RPMI7951 (cell line): Measurements from ENCODE around the gene ANAPC5. TPM values are rescaled to one million over a fixed set of nuclear protein-coding genes. Genes with fewer than 3 reads are reported as not detected.
"Not testable (repeated sequence)": the region's sequence is repeated elsewhere in the genome, so short reads cannot be mapped to it uniquely, and the experiment has no call there.

ENCODE experiments used
- DNase-seq: peaks from one replicate; pipeline ENCODE4 v3.0.0-alpha.2; 2012; ENCODE audit warnings: low read depth
- total RNA-seq: library from RNA; depleted of rRNA; stranded (reverse); fragments of >200 nt; shearing (Covaris generic); gene quantifications from 2 replicates; pipeline ENCODE4 v1.2.3, GENCODE V29; 2014

ANAPC5 gene
- total RNA-seq, 1 experiment from 2014 or later: 152 TPM

- DNase-seq: no peak
Observed at GRCh38 chr12:121318121-121318520, 34.1 kb downstream of the ANAPC5 start.

- DNase-seq: no peak
Observed at GRCh38 chr12:121314431-121314830, 37.8 kb downstream of the ANAPC5 start.

GRCh38 chr12:121310231-121310630, 42.0 kb downstream of the ANAPC5 start:
- not testable (repeated sequence) for DNase-seq

- DNase-seq: not testable (repeated sequence)
Observed at GRCh38 chr12:121307397-121307796, 44.8 kb downstream of the ANAPC5 start.

- DNase-seq: no peak
Observed at GRCh38 chr12:121304306-121304705, 47.9 kb downstream of the ANAPC5 start.

GRCh38 chr12:121301876-121302275, 50.3 kb downstream of the ANAPC5 start:
- DNase-seq: no peak

GRCh38 chr12:121300083-121300819, 52.0 kb downstream of the ANAPC5 start:
- DNase-seq: no peak

GRCh38 chr12:121299662-121300061, 52.5 kb downstream of the ANAPC5 start:
- DNase-seq: no peak

GRCh38 chr12:121298411-121298810, 53.8 kb downstream of the ANAPC5 start:
- not testable (repeated sequence) for DNase-seq

- DNase-seq: peak; percentile 51
Observed at GRCh38 chr12:121297435-121297991, 54.7 kb downstream of the ANAPC5 start.

- peak; percentile 81 for DNase-seq
Observed at GRCh38 chr12:121296618-121297434, 55.4 kb downstream of the ANAPC5 start, which contains the start of gene CAMKK2. Gene CAMKK2 (minus strand): TSS chr12:121296709. CDS start chr12:121274526, 22,183 bp downstream.

GRCh38 chr12:121295746-121296617, 56.2 kb downstream of the ANAPC5 start:
- DNase-seq: peak; percentile 3

- no peak for DNase-seq
Observed at GRCh38 chr12:121295116-121295745, 57.0 kb downstream of the ANAPC5 start.

GRCh38 chr12:121294151-121294889, 57.9 kb downstream of the ANAPC5 start:
- no peak for DNase-seq

- DNase-seq: no peak
Observed at GRCh38 chr12:121293603-121294002, 58.6 kb downstream of the ANAPC5 start.

- no peak for DNase-seq
Observed at GRCh38 chr12:121290410-121290809, 61.8 kb downstream of the ANAPC5 start.

- no peak for DNase-seq
Observed at GRCh38 chr12:121289962-121290361, 62.2 kb downstream of the ANAPC5 start.

- DNase-seq: no peak
Observed at GRCh38 chr12:121288986-121289385, 63.2 kb downstream of the ANAPC5 start.

- DNase-seq: no peak
Observed at GRCh38 chr12:121288158-121288845, 63.9 kb downstream of the ANAPC5 start.
